Measurements from ENCODE around the gene INCENP. TPM values are rescaled to one million over a fixed set of nuclear protein-coding genes. Genes with fewer than 3 reads are reported as not detected.

INCENP gene
- total RNA-seq, 1 donor from 2014 or later: 163 TPM

DNA sequence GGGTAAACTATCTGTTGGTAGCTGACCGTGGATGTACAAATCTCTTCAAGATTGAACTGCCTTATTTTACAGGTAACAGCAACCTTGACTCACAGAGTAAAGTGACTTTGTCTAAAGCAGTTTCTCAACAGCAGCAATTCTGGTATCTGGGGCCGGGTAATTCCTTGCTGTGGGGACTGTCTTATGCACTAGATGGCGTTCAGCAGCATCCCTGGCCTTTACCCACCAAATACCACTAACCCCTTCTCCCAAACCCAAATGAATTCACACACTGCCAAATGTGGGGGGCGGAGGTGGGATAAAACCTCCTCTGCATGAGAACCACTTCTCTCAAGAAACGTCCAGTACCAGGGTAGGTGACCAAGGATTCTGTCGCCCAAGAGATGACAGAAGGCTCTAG lies 1.7 kb upstream of the INCENP start:
- intact Hi-C loops (cut with micrococcal nuclease): loop anchor here (5.0 to 10.0 kb wide), 3 partner anchors 95 to 433 kb away; no protein-coding TSS in a partner anchor

DNA sequence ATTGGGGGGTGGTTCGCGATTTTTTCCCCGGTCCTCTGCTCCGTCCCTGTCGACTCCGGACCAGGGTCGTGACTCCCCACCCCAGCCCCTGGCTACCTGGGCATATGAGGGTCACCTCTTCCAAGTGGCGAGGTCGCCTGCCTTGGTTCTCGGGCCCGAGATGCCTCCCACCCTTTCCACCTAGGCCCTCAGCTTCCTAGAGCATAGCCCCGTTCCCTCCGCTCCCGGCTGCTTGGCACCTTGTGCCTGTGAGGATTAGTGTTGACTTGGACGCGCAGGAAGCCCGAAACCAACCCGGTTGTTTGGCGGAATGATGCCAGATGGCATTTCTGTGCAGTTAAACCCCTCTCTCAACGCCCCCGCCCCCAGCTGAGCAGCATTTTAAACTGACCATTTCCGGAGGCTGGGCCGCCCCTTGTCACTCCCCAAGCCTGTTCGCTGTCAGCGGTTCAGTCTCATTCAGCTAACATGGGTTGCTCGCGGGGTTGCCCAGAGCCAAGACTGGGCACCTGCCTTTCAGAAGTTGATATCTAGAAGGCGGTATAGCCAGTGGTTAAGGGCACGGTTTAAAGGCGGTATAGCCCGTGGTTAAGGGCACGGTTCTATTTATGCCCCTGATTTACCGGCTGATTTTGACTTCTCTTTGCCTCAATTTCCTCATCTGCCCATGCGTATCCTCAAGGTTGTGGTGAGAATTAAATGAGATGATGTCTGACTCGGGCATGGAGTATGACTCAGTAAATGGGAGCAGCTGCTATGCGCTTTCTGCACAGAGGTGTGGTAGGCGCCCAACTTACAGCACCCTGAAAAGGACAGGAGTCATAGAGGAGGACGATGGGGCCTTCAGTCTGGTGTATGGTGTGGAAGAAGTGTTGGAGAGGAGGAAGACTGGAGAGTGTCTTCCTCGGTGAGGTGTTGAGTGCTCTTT lies 639 bp downstream of the INCENP start:
- intact Hi-C loops (cut with micrococcal nuclease): loop anchor here (5.0 to 10.0 kb wide), 3 partner anchors 97 to 430 kb away; no protein-coding TSS in a partner anchor

DNA sequence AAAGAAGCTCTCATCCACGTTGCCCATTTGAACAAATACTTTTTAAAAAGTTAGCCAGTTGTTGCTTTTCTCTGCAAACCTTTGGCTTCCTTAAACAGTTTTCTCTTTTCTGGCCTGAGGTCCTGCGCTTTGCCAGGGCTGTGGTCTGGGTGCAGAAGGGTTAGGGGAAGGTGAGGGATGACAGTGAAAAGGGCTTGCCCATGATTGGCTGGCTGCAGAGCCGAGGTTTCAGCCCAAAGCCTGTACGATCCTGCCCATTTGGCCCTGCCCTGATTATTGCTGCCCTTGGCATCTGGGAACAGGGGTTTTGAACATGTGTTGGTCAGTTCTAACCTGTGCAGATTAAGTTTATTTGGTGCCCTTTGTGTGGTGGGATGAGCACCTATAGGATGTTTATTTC lies 1.5 kb downstream of the INCENP start:
- intact Hi-C loops (cut with micrococcal nuclease): loop anchor here (10.0 kb wide), 1 partner anchor 429 kb away; no protein-coding TSS in a partner anchor

DNA sequence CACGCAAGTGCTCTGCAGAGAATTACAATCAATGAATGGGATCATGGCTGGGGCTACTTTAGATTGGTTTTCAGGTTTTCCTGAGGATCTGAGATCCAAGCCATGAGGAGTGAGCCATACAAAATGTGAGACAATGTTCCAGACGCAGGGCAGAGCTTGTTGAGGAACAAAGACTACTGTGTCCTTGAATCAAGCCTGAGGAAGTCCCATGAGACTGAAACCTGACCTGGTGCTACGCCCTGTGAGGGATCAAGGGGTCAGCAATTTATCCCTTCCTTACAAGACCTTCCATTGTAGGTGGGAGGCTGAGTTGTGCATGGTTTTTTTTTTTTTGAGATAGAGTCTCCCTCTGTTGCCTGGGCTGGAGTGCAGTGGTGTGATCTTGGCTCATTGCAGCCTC lies 2.1 kb downstream of the INCENP start:
- intact Hi-C loops (cut with micrococcal nuclease): loop anchor here (10.0 kb wide), 1 partner anchor 429 kb away; no protein-coding TSS in a partner anchor

DNA sequence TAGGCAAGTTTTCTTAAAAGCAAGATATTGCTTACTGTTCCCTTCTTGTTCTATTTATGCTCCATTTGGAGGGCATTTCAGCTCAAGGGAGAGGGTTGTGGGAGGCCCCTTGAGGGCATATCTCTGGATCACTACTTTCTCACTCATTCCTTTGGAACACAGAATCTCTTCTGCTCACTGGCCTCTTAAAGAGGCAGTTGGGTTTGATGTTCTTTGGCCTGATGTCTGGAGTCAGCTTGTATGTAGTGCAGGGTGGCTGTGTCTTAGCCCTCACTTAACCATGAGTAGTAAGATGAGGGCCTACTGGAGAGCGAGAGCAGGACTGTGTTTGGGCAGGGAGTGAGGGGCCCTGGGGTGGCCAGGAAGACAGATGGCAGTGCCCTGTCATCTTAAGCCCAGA lies 3.6 kb downstream of the INCENP start:
- intact Hi-C loops (cut with micrococcal nuclease): loop anchor here (10.0 kb wide), 1 partner anchor 427 kb away; no protein-coding TSS in a partner anchor

DNA sequence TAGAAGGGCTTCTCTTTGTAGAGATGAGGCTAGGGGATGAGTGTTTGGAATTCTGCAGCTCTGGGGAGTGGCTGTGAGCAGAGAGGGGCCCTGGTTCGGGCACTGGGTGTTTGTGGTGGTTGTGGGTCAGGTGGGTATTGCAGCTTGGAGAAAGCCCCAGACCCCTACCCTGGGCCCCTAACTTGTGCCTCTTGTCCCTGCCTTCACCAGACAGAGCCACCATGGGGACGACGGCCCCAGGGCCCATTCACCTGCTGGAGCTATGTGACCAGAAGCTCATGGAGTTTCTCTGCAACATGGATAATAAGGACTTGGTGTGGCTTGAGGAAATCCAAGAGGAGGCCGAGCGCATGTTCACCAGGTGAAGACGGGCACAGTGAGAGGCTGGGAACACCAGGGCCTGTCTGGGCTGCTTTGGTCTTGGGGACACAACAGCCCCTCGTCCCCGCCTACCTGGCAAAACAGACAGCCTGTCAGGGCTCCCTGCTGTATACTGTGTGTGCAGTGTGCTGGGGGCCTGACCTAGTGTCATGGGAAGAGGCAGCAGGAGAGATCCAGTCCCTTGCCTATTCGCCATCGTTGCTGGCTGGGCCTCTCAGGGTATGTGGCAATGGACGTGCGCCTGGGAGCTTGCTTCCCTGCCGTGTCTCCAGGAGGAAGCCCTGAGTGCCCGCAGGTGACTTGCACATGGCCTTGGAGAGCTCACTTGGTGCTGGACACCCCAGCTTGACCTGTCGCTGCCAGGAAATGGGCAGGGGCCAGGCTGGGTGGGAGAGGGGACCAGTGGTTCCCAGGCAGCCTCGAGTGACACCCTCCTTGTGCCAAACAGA lies 4.3 kb downstream of the INCENP start:
- intact Hi-C loops (cut with micrococcal nuclease): loop anchor here (10.0 kb wide), 1 partner anchor 427 kb away; no protein-coding TSS in a partner anchor

DNA sequence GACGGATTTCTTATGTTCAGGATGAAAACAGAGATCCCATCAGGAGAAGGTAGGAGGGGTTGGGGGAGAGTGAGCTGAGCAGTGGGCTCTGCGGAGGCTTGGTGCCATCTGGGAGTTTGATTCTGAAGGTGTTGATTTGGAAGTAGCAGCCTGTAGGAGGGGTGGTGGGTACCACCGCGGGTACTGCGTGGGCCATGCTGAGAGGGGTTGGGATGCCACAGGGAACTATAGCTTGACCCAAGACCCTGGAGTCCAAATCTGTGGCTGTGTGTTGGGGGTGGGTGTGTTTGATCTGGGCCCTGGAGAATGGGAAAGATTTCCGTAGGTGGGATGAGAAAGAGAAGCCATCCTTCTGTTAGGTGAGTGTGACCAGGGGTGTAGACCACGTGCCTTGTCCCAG lies 5.0 kb downstream of the INCENP start:
- intact Hi-C loops (cut with micrococcal nuclease): loop anchor here (10.0 kb wide), 1 partner anchor 426 kb away; no protein-coding TSS in a partner anchor

DNA sequence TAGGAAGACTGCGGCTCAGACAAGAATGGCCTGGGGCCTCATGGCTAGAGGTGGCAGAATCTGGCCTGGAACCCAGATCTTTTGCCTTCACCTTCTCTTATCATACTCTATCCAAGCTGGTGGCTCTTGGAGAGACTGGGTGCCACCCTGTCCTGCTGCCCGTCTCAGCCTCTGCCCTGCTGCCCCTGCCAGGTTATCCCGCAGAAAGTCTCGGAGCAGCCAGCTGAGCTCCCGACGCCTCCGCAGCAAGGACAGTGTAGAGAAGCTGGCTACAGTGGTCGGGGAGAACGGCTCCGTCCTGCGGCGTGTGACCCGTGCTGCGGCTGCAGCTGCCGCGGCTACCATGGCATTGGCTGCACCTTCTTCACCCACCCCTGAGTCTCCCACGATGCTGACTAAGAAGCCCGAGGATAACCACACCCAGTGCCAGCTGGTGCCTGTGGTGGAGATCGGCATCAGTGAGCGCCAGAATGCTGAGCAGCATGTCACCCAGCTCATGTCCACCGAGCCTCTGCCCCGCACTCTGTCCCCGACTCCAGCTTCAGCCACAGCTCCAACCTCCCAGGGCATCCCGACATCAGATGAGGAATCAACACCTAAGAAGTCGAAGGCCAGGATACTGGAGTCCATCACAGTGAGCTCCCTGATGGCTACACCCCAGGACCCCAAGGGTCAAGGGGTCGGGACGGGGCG lies 5.9 kb downstream of the INCENP start:
- intact Hi-C loops (cut with micrococcal nuclease): loop anchor here (10.0 kb wide), 1 partner anchor 425 kb away; no protein-coding TSS in a partner anchor

DNA sequence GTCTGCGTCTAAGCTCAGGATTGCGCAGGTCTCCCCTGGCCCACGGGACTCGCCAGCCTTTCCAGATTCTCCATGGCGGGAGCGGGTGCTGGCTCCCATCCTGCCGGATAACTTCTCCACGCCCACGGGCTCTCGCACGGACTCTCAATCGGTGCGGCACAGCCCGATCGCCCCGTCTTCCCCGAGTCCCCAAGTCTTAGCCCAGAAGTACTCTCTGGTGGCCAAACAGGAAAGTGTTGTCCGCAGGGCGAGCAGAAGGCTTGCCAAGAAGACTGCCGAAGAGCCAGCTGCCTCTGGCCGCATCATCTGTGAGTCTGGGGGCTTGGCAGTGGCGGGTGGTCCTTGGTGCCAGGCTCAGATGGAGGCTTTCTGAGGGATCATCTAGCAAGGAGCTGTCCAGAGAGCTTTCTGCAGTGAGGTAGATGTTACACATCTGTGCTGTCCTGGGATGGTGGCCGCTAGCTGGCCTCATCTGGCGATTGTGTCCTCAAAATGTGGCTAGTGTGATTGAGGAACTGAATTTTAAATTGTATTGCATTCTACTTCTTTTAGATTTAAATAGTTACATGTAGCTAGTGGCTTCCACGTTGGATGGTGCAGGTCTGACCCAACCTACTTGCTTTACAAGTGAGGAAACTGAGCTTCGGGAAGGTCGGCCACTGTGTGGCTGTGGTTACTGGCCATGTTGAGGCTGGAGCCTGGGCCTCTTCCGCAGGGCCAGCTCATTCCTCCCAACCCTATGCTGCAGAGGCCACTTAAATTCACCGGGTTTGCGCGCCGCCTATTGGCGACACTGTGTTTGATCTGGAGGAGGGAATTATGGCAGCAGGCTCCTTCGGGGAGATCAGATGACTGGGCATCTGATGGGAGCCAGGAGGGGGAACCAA lies 6.7 kb downstream of the INCENP start:
- intact Hi-C loops (cut with micrococcal nuclease): no loop called here

DNA sequence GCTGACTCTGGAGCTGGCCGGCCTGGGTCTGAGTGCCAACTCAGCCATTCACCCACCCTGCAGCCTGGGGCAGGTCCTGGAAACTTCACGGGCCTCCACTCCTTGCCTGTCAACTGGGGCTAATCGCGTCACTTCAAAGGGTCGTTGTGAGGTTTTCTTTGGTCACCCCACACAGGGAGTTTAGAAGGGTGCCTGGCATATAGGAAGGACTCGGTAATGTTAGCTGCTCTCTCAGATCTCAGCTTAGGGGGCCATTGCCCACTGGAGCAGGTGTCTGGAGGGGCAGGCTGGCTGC lies 7.3 kb downstream of the INCENP start:
- intact Hi-C loops (cut with micrococcal nuclease): no loop called here

DNA sequence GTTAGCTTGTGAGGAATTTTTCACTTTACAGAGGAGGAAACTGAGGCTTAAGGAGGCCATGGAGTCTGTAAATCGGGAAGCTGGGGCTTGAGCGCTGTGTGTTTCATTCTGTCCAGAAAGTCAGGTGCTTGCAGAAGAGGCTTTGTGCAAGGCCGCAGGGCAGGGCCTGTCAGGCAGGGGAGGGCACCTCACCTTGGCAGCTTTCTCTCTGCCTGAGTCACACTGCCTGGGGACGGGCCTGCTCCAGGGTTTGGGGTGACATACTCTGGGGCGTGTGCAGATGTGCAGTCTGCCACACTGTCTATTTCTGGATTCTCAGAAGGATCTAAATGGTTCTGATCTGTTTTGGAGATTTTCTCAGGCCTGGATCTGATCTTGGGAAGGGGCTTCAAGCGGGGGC lies 8.4 kb downstream of the INCENP start:
- intact Hi-C loops (cut with micrococcal nuclease): no loop called here

DNA sequence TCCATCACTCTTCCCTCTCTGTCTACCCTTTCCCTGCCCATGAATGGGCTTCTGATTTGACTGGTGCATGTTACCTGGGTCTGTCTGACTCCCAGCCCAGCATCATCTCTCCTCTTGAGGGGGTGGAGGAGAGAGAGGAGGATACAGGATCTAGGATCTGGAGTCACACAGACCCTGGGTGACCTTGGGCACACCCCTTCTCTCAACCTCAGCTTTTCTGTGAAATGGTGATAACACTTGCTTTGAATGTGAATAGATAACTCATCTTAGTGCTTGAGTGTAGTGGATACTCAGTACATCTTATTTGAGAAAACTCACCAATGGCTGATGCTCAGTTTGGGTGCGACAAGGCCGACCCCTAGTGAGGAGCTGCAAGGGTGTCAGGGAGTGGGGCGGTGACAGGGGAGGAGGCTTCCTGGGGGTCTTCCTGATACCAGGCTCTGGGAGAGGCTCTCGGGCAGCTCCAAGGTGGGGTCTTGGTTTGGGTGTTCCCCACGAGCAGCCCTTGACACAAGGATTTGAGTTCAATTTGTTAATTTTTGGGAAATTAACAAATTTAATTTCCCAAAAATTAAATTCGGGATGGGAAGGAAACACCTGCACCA lies 9.0 kb downstream of the INCENP start:
- intact Hi-C loops (cut with micrococcal nuclease): no loop called here

DNA sequence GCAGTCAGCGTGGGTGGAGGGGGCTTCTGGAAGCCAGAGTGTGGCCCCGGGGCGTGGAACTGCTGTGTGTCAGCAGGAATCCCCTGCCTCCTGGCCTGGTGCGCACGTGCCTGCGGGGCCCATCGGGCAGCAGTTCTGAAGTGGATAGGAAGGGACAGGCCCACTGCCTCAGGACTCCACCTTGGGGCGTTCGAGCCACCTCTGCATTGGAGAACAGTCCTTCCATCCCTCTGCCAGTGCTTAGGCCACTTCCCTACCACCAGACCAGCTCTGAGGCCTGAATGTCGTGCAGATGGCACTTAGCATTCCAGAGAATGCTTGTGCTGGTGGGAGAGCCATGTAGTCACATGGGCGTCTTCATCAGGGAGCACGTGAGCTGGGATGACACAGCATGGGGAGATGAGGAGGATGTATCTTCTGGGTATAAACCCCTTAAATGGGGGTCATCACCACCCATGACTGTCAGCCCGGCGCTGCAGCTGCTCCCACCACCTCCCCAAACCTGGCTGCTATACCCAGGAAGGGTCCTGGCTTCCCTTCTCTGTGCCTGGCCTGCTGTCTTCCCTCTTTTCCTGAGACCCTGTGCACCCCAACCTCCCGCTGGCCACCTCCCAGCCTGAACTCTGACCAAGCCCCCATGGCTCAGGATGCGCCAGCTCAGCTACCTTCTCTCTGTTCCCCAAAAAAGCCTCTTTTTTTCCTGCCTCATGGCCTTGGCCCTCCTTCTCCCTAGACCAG lies 9.7 kb downstream of the INCENP start:
- intact Hi-C loops (cut with micrococcal nuclease): no loop called here

DNA sequence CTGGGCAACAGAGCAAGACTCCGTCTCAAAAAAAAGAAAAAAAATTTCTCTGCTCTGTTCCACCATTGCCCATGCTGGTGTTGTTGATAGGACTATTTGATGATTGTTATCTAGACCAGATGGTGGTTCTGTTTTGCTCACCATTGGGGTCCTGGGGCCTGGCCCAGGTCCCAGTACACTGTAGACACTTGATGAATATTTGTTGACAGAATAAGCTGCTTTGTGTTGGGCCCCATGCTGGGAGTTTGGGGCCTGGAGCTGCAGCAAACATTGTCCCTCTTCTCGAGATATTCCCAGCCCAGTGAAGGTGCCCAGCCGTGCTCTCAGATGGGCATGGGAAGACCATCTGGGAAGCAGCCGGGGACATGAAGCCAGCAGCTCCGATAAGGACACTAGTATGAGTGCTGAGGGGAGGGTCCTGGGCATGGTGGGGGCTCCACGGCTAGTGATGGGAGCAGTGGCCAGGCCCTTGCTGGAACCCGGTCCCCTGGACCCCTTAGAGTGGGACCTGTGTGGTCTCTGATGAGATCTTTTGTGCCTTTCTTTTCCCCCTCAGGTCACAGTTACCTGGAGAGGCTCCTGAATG lies 13.6 kb downstream of the INCENP start:
- intact Hi-C loops (cut with micrococcal nuclease): no loop called here

DNA sequence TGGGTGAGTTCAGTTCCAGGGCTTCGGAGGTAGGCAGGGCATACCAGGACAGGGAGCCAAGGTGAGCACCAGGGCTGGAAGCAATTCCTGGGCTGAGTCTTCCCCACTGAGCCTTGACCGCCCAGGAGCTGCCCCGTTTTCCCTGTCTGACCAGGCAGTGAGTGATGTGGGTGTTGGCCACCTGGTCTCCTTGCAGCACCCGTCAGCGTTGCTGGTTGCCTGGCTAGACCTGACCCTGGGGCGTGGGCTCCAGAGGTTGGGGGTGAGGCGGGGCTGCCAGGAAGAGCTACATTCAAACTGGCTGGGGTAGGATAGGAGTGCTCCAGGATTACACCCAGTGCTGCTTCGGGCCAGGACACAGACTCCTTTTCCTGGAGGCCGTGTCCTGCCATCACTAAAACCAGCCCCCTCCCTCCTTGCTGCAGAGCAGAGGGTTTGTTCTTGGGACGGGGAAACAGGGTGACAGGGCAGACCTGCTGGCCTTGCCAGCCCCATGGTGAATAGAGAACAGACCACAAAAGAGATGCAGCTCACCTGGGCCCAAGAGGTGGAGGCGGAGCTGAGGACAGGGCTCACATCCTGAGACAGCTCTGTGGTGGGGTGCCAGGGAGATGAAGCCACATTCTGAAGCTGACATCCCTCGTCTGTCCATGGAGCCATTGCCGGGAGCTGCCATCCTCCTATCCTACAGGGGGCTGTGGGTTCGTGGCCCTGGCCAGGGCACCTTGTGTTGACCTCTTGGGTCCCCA lies 14.2 kb downstream of the INCENP start:
- intact Hi-C loops (cut with micrococcal nuclease): no loop called here

DNA sequence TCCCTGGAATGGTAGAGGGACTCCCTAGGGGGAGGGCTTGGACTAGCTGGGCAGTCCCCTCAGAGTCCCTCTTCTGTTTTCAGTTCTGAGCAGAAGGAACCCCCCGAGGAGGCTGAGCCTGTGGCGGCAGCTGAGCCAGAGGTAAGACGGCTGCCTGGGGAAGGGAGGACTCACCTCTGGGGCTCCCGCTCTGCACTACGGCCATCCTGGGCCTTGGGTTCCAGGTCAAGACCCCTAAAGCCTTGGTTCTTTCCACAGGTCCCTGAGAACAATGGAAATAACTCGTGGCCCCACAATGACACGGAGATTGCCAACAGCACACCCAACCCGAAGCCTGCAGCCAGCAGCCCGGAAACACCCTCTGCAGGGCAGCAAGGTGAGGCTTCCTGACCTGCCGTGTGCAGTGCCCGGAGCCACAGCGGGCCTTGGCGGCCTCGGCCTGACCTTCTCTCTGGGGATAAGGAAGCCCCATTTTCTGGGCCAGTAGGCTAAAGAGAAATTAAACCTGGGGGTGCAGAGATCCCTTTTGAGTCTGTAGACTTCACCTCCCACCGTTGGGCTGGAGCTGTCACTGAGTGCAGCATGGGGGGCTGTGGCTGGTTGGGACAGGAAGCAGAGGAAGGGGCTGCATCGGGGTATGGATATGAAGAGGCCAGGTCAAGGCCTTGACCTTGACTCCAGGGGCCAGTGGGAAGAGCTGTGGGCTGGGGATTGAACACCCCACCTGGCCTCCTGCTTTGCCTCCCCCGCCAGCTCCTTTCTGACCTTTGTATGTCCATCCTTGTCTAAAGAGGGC lies 15.0 kb downstream of the INCENP start:
- intact Hi-C loops (cut with micrococcal nuclease): no loop called here

All from T-helper 2 cell treated with Interferon-gamma antibody and Interleukin-4, amounts not matched to agents 100 ng/mL and 5 ng/mL, for 36 hours (primary cell).